GM23338 (cell line): ENCODE data around the gene DUOX1.

ENCODE experiments used
- CREB1 ChIP-seq: fragments of 250-450 bp; sonication (Bioruptor Pico); IDR thresholded peaks from 2 replicates; pipeline ENCODE4 v1.5.0; 2020; ENCODE audit warnings: low read depth, mild to moderate bottlenecking, moderate library complexity
- CTCF ChIP-seq, 2 experiments: fragments of 200-600 bp in 1 of 2; sonication (generic) in 1 of 2; conservative IDR thresholded peaks; 2 replicates each; pipeline versions ENCODE4 v1.5.1 to v1.6.1; 2016 to 2017; ENCODE audit warnings: antibody characterized with exemption in 2 of 2, low read depth in 2 of 2, mild to moderate bottlenecking in 2 of 2, moderate library complexity in 1 of 2
- ETS1 ChIP-seq: IDR thresholded peaks from 2 replicates; pipeline ENCODE4 v1.6.1; 2016; ENCODE audit warnings: antibody characterized with exemption
- EZH2 ChIP-seq: fragments of 200-600 bp; sonication (generic); IDR thresholded peaks from one replicate; pipeline ENCODE4 v1.8.0; 2017; ENCODE audit warnings: antibody characterized with exemption, mild to moderate bottlenecking, low read depth; ENCODE audit not compliant: unreplicated experiment
- EZH2phosphoT487 ChIP-seq: fragments of 200-600 bp; sonication (generic); IDR thresholded peaks from one replicate; pipeline ENCODE4 v1.8.1; 2018; ENCODE audit warnings: antibody characterized with exemption; ENCODE audit not compliant: unreplicated experiment
- JUNB ChIP-seq: IDR thresholded peaks from one replicate; pipeline ENCODE4 v1.6.1; 2016; ENCODE audit warnings: antibody characterized with exemption; ENCODE audit not compliant: unreplicated experiment
- POLR2AphosphoS5 ChIP-seq: IDR thresholded peaks from 2 replicates; pipeline ENCODE4 v1.6.1; 2016; ENCODE audit warnings: antibody characterized with exemption, low read depth

- TF ChIP-seq JUNB (no peak), CTCF (conservative IDR thresholded peaks at IDR 0.05; ENCODE audit: low read depth in 2 of 2) (no peak), EZH2phosphoT487 (no peak), EZH2 (no peak), POLR2AphosphoS5 (no peak), ETS1 (no peak), CREB1 (CRISPR knock-in tag) (no peak)
Observed at GRCh38 chr15:45181491-45182285, 51.9 kb downstream of the DUOX1 start.
